Measurements from ENCODE around the gene NINJ1. TPM values are rescaled to one million over a fixed set of nuclear protein-coding genes. Genes with fewer than 3 reads are reported as not detected.
A peak's percentile ranks its signal among the peaks of the same experiment; 100 is the strongest.

NINJ1 gene
- total and polyA plus RNA-seq, 2 of the 8 experiments (the other 6 are each of a cell fraction or from before 2014, with no cell fraction given), result 28.2 to 65.6 TPM

GRCh38 chr9:93155716-93156474 is 21.8 kb upstream of the NINJ1 start:
- 94% methylated on average over 16 of the region's 16 CpGs; no CpG with 5 or more reads in 1 of the 2 experiments for WGBS, 2 experiments (ENCODE audit: extremely low coverage in 1 of 2, insufficient coverage in 1 of 2, insufficient read length in 1 of 2, insufficient replicate concordance in 2 of 2, low coverage in 1 of 2, low lambda C conversion rate in 2 of 2, missing lambda C conversion rate in 1 of 2)
- no peaks in the 10 kb centered on the region for H3K79me1 ChIP-seq (ENCODE audit: low read depth, low read length)
- FAIRE-seq (no peak), DNase-seq (ENCODE audit: low read depth in 1 of 2, low spot score in 2 of 2) (no peak)
- no peak for TF ChIP-seq CREB1 (IDR thresholded peaks at IDR 0.05)
- TF ChIP-seq ATF3 (IDR thresholded peaks at IDR 0.05; ENCODE audit: insufficient read depth, low read depth, low read length), result no peak
- TF ChIP-seq, protein P1, sequence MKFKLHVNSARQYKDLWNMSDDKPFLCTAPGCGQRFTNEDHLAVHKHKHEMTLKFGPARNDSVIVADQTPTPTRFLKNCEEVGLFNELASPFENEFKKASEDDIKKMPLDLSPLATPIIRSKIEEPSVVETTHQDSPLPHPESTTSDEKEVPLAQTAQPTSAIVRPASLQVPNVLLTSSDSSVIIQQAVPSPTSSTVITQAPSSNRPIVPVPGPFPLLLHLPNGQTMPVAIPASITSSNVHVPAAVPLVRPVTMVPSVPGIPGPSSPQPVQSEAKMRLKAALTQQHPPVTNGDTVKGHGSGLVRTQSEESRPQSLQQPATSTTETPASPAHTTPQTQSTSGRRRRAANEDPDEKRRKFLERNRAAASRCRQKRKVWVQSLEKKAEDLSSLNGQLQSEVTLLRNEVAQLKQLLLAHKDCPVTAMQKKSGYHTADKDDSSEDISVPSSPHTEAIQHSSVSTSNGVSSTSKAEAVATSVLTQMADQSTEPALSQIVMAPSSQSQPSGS (IDR thresholded peaks at IDR 0.05; ENCODE audit: low read length), result no peak
- TF ChIP-seq CBX5 (IDR thresholded peaks at IDR 0.05; ENCODE audit: low read depth, low read length), result no peak
- no peak for TF ChIP-seq HDAC2 (IDR thresholded peaks at IDR 0.05; ENCODE audit: borderline replicate concordance in 1 of 2, low read depth in 2 of 2, low read length in 2 of 2)
- no peak overlapping the region for H3K18ac ChIP-seq (ENCODE audit: extremely low read depth, low read length)
- H2AK5ac ChIP-seq (ENCODE audit: low read depth, low read length), result no peak overlapping the region
- no peak overlapping the region for H2BK12ac ChIP-seq (ENCODE audit: low read depth, low read length)
- no peaks in the 10 kb centered on the region for H3K79me2 ChIP-seq (ENCODE audit: control insufficient read depth in 1 of 2, insufficient read depth in 2 of 2, low read length in 2 of 2)
- no peaks in the 10 kb centered on the region for H3K36me3 ChIP-seq (ENCODE audit: control insufficient read depth in 2 of 4, insufficient read depth in 4 of 4, low read length in 3 of 4)
- no peak overlapping the region for H3K23ac ChIP-seq (ENCODE audit: insufficient read length)
- no peak overlapping the region for H3K14ac ChIP-seq (ENCODE audit: insufficient read length)
- no peak overlapping the region for H3K4me3 ChIP-seq (ENCODE audit: extremely low read depth in 1 of 4, insufficient read depth in 2 of 4, low read depth in 3 of 4, low read length in 4 of 4)
- H3K27me3 ChIP-seq (replicated peaks in 1 of 4; ENCODE audit: control insufficient read depth in 3 of 4, extremely low read depth in 1 of 4, insufficient read depth in 3 of 4, low read length in 3 of 4), result no peaks in the 10 kb centered on the region
- no peak overlapping the region for H3K9ac ChIP-seq (replicated peaks in 1 of 4; ENCODE audit: extremely low read depth in 1 of 4, low read depth in 3 of 4, low read length in 3 of 4)
- H3K23me2 ChIP-seq (ENCODE audit: low read depth, low read length), result no peaks in the 10 kb centered on the region
- no peak overlapping the region for H4K91ac ChIP-seq (replicated peaks; ENCODE audit: insufficient read length, low read length)
- H4K8ac ChIP-seq (ENCODE audit: extremely low read depth, insufficient read depth, low read length), result 0 out of 2 replicates have a peak overlapping the region, but pooled peaks have one; percentile 78
- H3K9me3 ChIP-seq (ENCODE audit: insufficient read depth in 2 of 2, low read depth in 1 of 2, low read length in 1 of 2), result no peaks in the 10 kb centered on the region
- ChIA-PET CTCF (ENCODE audit: partially characterized antibody) (interaction anchor here (1.0 to 5.1 kb wide), 8 partner anchors 26 to 156 kb away, joined by 3 to 51 read pairs (median 4); no protein-coding TSS in a partner anchor), POLR2A (ENCODE audit: partially characterized antibody) (no interaction called here)
- no peaks in the 10 kb centered on the region for H3K4me1 ChIP-seq (replicated peaks in 1 of 4; ENCODE audit: control insufficient read depth in 3 of 4, insufficient read depth in 4 of 4, low read length in 3 of 4)
- no peak overlapping the region for H2BK120ac ChIP-seq (replicated peaks; ENCODE audit: low read depth, low read length)
- no peak overlapping the region for H3K4ac ChIP-seq (replicated peaks; ENCODE audit: insufficient read length, low read depth, low read length)
- H2BK5ac ChIP-seq (ENCODE audit: low read depth, low read length), result no peak overlapping the region
- no peak overlapping the region for H4K5ac ChIP-seq (ENCODE audit: insufficient read length, low read depth, low read length)
- no peak overlapping the region for H2BK15ac ChIP-seq (ENCODE audit: low read length)
- H4K20me1 ChIP-seq (replicated peaks in 1 of 2; ENCODE audit: control insufficient read depth in 1 of 2, insufficient read depth in 2 of 2, low read length in 2 of 2), result no peaks in the 10 kb centered on the region
- no peak overlapping the region for H3K27ac ChIP-seq (ENCODE audit: low read depth, low read length)
- H3K56ac ChIP-seq (replicated peaks; ENCODE audit: insufficient read length, low read depth, low read length), result no peak overlapping the region
- no peak overlapping the region for H2AFZ ChIP-seq (ENCODE audit: low read length)
- H3K4me2 ChIP-seq (ENCODE audit: insufficient read depth in 1 of 2, low read depth in 2 of 2, low read length in 2 of 2), result no peak overlapping the region
- H2BK20ac ChIP-seq (ENCODE audit: low read length), result no peak overlapping the region

Data from H1 (cell line).